GM15510 (cell line): ENCODE data around the gene TUBGCP6.
A peak's percentile ranks its signal among the peaks of the same experiment; 100 is the strongest.

Source experiments
- POLR2A ChIP-seq: IDR thresholded peaks from 3 replicates; pipeline ENCODE4 v1.6.1; 2011; ENCODE audit warnings: borderline replicate concordance; ENCODE audit not compliant: insufficient read length; ENCODE audit errors: extremely low read depth

Gene TUBGCP6

DNA sequence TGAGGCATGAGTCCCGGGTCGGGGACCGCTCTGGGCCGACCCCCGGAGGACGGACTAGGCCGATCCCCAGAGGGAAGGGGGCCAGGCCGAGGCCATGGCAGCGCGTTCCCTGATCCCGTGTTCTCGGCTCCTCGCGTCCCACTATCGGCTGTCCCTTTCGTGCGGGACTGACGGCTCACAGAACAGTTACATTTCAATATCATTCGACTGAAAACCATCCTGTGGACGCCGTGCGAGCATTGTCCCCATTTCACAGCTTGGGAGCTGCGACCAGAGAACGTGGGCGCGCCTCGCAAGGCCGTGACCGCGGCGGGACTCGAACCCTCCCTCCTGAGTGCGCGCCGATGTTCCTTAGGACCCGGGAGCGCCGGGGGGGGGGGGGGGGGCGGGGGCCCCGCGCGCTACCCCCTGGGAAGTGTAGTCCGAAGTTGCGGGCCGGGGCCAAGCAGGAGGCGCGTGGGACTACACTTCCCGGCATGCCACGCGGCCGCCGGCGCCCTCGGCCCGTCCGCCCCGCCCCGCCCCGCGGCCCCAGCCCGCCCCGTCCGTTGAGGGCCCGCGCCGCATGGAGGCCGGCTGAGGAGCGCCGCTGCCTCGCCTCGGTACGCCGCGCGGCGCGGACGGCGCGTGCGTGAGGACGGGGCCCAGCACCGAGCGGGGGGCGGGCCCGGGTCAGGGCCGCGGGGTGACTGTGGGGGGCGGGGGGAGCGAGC, 59.3 kb downstream of the TUBGCP6 start, which contains the start of gene TRABD:
TSS of gene TRABD (plus strand) at position 539 of the 713 bp plus-strand sequence. CDS start 7,148 bp downstream, outside the sequence.
- peak; percentile 65 for TF ChIP-seq POLR2A

DNA sequence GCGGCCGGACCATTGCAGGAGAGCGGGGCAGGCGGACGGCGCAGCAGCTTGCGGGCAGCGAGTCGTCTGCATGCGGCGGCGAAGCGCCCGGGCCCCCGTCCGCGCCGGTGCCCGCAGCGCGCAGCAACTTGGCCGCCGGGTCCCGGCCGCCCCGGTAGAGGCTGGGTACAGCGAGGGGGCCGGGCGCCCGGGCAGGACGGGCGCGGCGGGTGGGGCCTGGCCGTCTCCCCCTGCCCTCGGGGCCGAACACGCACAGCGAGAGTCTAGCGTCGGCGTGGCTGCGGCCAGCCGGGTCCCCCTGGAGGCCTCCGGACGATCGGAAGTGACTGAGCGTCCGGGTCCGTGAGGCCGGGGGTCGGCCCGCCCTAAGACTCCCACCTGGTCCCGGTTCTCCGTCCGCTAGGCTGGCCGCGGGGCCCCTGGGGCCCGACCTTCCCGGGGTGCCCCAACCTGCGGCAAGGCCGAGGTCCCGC, 59.9 kb downstream of the TUBGCP6 start:
- no peak for TF ChIP-seq POLR2A

DNA sequence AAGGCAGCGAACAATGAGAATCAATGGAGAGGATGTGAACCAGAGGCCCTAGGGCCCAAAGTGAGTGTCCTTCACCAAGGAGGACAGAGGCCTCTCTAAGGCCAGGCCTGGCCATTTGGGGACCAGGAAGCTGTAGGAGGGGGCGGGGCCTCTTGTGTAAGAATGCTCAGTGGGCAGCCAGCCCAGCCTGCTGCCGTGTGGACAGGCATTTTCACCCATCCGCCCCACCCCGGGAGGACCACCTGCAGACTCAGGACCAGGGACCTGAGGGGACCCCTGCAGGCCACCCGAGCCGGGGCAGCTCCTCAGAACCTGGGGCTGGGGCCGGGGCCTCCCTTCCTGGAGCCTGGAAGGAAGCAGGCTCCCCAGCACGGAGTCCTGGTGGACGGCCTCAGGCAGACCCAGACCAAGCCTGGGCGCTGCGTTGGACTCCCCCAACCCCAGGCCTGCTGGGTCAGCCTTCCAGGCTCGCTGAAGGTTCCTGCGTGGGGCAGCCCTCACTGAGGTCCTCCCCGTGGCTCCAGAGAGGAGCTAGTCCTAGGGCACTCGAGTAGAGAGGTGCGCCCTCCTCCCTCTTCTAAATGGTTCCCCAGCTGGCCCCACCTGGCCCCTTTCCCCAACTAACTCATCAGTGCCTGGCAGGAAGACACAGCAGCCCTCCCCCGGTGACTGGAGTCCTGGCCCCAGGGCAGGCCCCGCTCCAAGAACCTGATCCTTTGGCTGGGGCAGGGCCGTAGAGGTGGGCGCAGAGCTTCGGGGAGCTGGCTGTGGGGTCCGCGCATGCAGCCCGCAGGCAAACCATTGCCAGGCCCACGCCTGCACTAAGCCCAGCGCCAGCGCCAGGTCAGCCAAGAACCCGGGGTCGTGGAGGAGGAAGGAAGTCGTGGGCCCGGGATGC, 60.6 kb downstream of the TUBGCP6 start:
- TF ChIP-seq POLR2A, result no peak

DNA sequence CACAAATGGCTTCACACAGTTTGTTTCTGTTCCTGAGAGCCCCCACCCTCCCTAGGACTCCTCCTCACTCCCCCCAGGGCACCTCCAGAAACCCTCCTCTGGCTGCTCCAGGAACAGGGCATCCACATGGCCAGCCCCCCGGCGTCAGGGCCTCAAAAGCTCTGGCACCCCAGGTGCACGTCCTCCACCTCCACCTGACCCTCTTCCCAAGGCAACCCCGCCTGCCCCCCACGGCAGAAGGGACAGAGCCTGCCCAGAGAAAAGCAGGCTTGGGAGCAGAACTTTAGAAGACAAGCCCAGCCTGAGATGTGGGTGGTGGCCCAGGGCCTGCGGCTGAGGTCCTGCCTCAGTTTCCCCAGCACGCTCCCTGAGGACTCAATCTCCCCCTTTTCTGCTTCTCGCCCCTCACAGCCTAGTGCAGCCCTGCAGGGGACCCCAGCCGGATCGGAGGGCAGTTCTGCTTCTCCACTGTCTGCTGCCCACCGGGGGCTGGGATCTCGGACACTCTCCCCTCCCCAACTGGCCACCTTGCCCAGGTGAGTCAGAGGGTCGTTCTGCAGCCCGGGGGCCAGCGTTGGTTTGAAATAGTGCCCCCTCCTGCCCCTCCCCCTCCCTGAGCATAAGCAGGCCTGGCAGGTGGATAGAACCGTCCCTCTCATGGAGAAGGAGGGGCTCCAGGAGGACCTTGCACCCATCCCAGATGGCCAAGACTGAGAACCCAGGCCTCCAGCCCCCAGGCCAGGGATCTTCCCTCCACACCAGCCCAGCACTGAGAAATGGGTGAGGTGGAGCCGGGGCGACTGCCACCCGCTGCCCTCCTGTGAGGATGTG, 61.5 kb downstream of the TUBGCP6 start:
- TF ChIP-seq POLR2A, result no peak

DNA sequence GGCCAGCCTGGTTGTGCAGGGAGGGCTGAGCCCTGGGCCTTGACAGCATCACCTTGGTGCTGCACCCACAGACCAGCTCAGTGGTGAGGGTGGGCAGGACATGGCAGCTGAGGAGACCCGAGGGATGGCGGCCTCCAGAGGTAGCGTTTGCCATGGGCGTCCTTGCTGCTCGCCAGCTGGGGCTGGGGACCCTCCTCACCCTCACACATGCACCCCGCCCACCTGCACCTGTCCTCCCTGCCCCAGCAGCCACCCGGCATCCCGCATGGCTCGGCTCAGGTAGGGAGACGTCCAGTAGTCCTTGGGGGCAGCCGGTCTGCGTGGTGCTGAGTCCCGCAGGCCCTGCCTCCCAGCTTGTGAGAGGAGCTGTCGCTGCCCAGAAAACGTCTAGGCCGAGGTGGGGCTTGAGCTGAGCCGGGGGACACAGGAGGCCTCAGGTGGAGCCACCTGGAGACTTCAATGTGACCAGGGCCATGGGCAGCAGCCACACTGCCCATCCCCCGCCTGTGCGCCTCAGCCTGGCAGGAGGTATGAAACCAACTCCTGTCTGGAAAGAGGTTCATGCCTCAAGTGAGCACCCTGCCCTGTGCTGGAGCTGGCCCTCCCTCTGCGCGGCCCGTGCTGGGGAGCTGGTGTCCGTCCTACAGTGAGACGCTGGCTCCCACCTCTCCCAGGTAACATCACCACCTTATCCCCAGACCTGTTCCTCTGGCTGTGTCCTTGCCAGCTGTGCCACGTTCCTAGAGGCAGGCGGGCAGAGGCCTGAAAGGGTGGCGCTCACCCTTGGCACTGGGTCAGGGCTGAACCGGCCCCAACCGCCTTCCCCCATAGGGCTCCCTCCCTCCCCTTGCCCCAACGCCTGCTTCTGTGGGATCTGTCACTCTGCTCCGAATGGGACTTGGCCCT, 62.4 kb downstream of the TUBGCP6 start:
- TF ChIP-seq POLR2A, result no peak

DNA sequence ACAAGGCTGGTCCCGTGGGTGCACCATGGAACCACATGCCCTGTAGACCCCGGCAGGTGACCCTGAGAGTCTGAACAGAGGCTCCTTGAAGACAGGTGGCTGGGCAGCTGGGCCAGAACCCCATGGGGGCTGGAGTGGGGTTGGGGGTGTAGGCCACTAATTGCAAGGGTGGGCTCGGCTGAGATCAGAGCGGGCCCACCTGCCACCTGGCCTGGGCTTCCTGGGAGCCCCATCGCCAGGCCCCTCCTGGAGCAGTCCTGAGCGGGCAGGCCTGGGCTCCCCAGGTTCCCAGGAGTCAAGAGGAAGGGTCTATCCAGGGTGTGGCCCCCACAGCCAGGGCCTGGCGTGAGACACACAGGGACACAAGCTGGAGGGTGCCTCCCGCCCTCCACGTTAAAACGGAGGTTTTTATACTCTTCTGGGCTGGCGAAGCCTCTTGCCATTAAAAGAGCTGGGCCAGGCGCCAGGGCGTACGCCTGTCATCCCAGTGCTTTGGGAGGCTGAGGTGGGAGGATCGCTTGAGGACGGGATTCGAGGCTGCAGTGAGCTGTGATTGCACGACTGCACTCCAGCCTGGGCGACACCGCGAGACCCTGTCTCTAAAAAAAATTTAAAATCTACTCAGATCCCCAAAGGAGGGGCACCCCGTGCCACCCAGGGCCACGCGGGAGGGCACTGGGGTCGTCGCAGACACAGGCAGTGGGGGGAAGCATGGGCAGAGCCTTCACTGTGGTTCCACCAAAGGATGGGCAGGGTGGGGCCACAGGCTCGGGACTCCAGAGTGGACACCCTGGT, 63.9 kb downstream of the TUBGCP6 start:
- no peak for TF ChIP-seq POLR2A

DNA sequence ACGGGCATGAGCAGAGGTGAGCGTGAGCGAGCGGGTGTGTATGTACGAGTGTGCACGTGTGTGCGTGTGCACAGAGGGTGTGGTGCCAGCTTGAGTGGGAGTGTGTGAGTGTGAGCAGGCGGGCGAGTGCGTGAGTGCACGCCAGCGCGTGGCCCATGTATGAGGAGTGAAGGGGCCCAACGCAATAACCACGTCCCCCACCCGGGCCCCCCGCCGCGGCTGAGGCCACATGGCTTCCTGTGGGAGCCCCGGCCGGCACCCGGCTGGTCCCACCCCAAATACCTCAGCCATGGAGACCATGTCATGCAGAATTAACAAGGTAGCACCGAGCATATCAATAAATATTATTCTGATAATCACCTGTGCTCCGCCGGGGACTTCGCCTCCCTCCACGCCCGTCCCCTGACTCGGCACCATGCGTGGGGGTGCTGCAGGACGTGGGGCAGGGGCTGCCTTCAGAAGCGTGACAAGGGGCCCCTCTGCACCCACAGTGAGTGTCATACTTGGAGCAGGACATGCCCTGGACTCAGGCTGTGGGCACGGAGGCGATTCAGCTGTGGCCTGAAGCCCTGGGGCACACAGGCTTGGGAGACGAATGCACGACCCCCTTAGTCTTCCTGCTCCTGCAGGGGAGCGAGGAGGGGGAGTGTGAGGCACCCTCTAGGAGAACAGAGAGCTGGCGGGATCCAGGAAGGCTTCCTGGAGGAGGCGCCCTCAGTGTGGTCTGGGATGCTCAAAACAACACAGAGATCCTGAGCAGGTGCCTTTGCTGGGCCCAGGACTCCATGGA, 64.7 kb downstream of the TUBGCP6 start:
- no peak for TF ChIP-seq POLR2A

DNA sequence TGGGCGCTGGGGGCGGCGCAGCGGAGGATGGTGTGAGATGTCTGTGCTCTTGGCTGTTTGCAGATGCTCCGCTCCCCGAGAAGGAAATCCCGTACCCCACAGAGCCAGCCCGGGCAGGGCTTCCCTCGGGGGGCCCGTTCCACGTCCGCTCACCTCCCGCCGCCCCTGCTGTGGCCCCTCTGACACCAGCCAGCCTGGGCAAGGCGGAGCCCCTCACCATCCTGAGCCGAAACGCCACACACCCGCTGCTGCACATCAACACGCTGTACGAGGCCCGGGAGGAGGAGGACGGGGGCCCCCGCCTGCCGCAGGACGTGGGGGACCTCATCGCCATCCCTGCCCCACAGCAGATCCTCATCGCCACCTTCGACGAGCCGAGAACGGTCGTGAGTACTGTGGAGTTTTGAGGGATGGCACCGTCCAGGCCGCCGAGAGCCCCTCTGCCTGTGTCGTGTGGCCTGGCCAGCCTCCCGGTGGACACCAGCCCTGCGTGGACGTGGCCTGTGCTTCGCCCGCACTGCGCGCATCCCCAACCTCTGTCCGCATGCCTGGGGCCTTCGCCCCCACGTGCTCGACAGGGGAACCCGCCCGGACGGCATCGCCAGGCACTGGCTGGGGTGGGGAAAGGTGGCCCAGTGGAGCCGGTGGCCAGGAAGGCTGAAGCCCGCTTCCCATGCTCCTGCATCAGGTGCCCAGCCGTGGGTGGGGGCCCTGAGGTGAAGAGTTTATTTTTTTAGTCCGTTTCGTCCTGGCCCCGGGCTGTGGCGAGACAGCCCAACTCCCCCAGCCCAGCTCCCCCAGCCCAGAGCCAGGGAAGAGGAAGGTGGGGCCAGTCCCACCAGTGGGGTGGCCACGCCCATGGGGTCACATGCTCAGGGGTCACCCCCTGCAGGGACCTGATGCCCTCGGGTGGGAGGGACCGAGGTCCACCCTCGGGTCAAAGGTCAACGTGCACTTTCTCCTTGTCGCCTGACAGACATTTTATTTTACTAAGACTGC, 65.7 kb downstream of the TUBGCP6 start:
- TF ChIP-seq POLR2A, result no peak

DNA sequence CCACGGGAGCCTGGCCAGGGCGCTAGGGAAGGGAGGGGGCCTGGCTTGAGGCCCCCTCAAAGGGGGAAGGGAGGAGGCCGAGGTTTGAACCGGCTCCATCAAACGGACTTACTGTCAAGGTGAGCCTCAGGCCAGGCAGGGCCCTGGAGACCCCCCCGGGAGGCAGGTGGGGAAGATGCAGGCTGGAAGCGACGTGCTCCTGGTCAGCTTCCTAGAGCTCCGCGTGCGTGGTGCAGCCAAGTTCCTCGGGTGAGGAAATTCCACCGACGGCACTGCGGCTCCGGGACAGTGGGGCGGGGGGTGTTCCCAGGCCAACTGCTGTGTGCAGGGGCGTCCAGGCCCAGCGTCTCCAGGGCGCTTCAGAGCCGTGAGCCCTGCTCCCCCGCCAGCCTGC, 66.4 kb downstream of the TUBGCP6 start:
- TF ChIP-seq POLR2A, result no peak

DNA sequence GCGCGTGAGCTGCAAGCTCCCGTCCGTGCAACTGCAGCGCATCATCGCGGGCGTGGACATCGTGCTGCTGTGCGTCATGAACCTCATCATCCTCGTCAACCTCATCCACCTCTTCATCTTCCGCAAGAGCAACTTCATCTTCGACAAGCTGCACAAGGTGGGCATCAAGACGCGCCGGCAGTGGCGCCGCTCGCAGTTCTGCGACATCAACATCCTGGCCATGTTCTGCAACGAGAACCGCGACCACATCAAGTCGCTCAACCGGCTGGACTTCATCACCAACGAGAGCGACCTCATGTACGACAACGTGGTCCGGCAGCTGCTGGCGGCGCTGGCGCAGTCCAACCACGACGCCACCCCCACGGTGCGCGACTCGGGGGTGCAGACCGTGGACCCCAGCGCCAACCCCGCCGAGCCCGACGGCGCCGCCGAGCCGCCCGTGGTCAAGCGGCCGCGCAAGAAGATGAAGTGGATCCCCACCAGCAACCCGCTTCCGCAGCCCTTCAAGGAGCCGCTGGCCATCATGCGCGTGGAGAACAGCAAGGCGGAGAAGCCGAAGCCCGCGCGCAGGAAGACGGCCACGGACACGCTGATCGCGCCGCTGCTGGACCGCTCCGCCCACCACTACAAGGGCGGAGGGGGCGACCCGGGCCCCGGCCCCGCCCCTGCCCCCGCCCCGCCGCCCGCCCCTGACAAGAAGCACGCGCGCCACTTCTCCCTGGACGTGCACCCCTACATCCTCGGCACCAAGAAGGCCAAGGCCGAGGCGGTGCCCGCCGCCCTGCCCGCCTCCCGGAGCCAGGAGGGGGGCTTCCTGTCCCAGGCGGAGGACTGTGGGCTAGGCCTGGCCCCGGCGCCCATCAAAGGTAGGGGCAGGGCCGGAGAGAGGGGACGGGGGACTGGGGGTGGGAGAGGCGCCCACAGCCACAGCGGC, 67.0 kb downstream of the TUBGCP6 start:
- no peak for TF ChIP-seq POLR2A

DNA sequence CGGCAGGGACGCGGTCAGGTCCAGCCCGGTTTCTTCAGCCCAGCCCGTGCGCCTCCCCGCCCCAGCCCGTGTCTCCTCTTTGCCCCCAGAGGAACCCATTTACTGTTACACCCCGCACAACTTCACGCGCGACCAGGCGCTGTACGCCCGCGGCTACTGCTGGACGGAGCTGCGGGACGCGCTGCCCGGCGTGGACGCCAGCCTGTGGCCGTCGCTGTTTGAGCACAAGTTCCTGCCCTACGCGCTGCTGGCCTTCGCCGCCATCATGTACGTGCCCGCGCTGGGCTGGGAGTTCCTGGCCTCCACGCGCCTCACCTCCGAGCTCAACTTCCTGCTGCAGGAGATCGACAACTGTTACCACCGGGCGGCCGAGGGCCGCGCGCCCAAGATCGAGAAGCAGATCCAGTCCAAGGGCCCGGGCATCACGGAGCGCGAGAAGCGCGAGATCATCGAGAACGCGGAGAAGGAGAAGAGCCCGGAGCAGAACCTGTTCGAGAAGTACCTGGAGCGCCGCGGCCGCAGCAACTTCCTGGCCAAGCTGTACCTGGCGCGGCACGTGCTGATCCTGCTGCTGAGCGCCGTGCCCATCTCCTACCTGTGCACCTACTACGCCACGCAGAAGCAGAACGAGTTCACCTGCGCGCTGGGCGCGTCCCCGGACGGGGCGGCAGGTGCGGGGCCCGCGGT, 67.8 kb downstream of the TUBGCP6 start:
- no peak for TF ChIP-seq POLR2A
